GM04504 (cell line): ENCODE data around the gene CYSLTR1.
"Not testable (repeated sequence)": the region's sequence is repeated elsewhere in the genome, so short reads cannot be mapped to it uniquely, and the experiment has no call there.

ENCODE experiments used
- DNase-seq: peaks from one replicate; pipeline ENCODE4 v3.0.0-alpha.2; 2012; ENCODE audit warnings: low read depth

The CYSLTR1 gene, protein sequence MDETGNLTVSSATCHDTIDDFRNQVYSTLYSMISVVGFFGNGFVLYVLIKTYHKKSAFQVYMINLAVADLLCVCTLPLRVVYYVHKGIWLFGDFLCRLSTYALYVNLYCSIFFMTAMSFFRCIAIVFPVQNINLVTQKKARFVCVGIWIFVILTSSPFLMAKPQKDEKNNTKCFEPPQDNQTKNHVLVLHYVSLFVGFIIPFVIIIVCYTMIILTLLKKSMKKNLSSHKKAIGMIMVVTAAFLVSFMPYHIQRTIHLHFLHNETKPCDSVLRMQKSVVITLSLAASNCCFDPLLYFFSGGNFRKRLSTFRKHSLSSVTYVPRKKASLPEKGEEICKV

DNA sequence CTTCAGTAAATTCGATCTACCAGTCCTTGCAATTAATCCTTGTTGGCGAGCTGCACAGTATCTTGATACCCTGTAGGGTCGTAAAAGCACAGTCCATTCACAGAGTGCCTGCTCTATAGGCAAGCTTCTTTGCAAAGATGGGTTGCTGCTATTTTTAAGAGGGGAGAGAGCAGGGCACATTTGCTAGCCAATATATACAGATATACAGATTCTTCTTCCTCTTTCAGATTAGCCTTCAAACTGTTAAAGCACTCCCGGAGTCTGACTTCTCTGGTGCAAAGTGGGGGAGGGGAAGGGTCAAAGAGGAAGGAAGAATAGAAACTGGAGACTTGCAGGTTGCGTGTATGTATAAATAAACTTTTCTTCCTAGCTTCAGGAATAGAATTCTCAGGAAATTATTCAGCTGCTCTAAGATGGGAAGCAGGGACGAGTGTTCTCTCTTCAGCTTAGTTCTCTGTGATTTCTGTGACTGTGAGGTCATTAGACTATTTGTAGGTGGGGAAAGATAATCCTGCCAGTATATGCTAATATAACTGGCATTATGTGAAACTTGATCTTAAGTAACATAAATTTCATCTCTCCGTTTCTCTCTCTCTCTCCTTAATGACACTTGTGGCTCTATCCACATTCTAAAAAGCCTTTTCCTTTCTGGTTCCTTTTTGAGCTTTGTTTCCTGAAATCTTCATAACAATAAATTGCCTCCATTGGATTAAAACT is at the start of gene CYSLTR1:
CYSLTR1 (minus strand) TSS at position 242 of the 717 bp plus-strand sequence. CDS start 53,865 bp downstream, outside the sequence.
- no peak for DNase-seq

DNA sequence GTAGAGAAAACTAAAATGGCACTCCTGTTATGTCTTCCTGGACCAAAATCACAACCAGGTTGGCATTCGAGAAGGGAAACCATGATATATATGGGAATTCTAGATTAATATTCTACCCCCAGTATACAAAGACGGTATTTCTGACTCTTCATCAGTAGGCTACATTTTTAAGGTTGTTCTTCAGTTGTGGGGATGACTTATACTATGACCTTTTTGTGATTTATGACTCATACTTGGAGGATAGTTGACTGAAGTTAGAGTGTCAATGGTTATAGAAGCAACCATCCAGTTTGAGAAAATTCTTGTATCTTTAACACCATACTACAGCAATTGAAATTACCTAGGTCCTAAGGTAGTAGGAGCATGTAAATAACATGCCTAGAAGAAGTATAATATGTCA is 49.8 kb upstream of the CYSLTR1 start:
- DNase-seq = no peak

- peak; percentile 5 for DNase-seq
These were observed 48.5 kb upstream of the CYSLTR1 start for GRCh38 chrX:78375894-78376293.

DNA sequence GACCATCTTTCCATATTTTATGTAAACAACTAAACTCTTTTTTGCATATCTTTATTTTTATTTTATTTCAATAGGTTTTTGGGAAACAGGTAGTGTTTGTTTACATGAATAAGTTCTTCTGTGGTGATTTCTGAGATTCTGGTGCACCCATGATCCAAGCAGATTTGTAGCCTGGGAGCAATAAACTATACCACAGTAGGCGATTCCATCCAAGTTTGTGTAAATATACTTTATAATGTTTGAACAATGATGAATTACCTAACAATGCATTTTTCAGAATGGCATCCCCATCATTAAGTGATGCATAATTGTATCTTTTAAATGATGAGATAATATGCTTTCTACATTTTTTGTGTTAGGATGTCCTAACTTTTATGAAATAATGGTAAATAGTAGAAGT is 39.2 kb upstream of the CYSLTR1 start:
- no peak for DNase-seq

DNA sequence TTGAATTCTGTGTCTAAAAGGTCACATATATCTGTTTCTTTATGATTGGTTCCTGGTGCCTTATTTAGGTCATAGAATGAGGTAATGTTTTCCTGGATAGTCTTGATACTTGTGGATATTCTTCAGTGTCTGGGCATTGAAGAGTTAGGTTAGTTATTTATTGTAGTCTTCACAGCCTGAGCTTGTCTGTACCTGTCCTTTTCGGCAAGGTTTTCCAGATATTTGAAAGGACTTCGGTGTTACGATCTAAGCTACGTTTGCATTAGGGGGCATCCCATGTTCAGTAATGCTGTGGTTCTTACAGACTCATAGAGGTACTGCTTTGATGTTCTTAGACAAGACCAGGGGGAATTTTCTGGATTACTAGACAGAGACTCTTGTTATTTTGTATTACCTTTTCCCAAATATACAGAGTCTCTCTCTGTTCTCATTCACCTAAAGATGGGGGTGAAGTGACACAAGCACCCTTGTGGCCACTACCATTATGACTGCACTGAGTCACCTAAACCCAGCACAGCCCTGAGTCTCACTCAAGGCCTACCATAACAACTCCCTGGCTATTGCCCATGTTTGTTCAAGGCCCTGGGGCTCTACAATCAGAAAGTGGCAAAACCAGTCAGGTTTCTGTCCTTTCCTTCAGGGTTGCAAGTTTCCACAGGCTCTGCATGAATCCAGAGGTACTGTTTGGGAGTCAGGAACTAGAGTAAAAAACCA is 30.1 kb upstream of the CYSLTR1 start:
- DNase-seq = no peak

- DNase-seq = no peak
These were observed 6.1 kb upstream of the CYSLTR1 start for GRCh38 chrX:78333521-78333920.

- no peak for DNase-seq
These were observed 4.3 kb upstream of the CYSLTR1 start for GRCh38 chrX:78331708-78332107.

- DNase-seq = no peak
These were observed 3.1 kb upstream of the CYSLTR1 start for GRCh38 chrX:78330540-78330939.

DNA sequence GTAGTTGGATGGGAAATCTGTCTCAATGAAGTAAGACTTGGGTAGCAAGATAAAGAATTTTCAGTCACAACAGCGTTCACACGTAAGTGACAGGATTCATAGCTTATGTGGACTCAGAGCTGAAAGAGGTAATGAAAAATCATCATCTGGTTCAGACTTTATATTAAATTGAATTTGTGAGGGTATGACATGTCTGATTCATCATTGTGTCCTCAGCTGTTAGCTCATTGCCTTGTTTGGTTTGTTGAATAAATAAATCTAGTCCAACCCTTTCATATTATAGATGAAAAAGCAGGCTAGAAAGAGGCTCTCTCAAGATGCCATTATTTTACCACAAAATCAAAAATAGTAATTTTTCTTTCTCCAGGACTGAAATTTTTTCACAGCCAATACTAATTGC is 2.7 kb upstream of the CYSLTR1 start:
- DNase-seq = no peak

- DNase-seq = no peak
These were observed 2.1 kb upstream of the CYSLTR1 start for GRCh38 chrX:78329486-78329885.

DNA sequence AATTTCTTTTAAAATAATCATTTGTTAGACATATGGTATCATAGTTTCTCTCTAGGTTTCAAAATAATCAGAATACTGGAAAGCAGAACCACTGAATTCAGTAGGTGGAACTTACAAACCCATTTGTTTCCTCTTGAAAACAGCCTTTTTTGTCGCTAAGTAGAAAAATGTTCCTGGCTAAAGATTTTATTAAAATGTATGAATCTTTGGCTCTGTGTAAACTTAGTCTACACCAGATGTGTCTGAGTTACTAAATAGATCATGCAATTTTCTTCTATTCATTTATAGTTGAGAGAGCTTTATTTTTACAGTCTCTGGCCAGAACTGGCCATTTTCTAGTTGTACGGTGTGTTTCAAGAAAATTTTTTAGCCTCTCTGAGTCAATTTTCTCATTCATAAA is 1.0 kb downstream of the CYSLTR1 start:
- no peak for DNase-seq

DNA sequence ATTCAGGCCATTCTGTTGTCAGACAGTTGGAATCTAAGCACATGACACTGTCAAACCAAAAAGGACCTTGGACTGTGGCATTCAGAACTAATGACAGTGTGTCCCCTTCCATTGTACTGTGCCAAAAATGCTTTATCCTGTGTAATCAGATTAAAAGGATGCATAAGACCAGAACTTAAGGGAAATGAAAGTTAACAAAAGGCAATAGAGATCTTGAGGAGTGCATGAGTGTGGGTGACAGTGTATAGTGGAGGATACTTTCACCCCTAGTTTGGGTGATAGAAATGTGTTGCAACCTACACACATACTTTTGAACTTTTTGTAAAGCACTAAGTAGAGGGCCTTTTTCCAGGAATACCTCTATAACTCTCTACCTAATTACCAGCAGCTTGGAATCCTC is 4.5 kb downstream of the CYSLTR1 start:
- DNase-seq = no peak

DNA sequence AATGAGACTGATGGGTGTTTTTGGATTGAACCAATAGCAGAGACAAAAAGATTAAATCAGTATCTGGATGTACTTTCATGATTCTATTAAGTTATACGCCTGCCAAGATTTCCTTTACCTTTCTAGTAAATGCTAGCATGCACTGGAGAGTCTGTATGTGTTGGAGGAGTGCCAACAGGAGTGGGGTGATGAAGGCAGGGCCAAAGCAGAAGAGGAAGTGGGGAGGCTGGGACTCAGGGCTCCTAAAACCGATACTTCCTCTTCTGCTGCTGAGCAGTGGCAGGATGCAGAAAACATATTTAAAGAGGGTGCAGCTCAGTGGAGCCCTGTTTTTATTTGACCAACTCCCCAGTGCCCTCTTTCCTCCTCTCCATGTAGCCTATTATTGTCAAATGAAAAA is 5.6 kb downstream of the CYSLTR1 start:
- DNase-seq = no peak

GRCh38 chrX:78316265-78316664 is 11.1 kb downstream of the CYSLTR1 start:
- no peak for DNase-seq

DNA sequence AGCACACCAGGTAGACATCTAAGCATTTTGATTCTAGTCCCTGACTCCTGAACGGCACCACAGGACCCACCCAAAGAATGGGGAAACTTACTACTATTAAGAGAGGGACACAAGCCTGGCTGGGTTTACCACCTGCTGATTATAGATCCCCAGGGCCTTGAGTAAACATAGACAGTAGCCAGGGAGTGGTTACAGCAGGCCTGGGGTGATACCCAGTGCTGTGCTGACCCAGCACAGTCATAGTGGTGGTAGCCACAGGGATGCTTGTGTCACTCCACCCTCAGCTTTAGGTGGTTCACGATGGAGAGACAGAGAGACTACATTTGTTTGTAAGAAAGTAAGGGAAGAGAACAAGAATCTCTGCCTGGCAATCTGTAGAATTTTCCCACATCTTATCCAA is 11.7 kb downstream of the CYSLTR1 start:
- no peak for DNase-seq

DNA sequence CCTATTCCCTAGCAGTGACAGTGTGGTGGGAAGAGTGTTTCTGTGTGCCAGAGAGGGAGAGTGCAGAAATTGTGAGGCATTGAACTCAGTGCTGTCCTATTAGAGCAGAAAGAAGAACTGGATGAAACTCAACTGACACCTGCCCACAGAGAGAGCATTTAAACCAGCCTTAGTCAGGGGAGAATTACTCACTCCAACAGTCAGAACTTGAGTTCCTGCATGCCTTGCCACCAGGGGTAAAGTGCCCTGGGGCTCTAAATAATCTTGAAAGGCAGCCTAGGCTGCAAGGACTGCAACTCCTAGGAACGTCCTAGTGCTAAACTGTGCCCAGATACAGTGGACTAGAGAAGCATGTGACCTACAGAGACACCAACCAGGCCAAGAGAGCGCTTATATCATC is 12.8 kb downstream of the CYSLTR1 start:
- DNase-seq = no peak

DNA sequence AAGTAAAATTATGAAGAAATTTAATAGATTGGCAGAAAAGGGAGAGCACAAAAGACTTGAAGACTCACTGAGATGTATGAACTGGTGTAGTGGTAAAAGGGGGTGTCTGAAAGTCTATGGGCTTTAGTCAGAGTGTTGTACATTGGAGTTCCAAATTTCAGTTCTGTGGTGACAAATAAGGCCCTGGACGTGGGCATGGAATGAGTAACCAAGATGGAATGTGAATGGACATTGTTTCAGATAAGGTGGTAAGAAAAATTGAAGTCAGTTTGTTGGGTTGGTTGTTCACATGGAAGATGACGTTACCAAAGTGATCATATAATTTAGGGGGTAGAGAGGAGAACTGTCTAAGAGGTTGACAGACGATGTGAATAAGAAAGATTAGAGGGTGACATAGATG is 13.9 kb downstream of the CYSLTR1 start:
- DNase-seq = no peak

- no peak for DNase-seq
These were observed 19.7 kb downstream of the CYSLTR1 start for GRCh38 chrX:78307665-78308064.

- no peak for DNase-seq
These were observed 24.3 kb downstream of the CYSLTR1 start for GRCh38 chrX:78303086-78303485.

GRCh38 chrX:78300933-78301332 is 26.5 kb downstream of the CYSLTR1 start:
- not testable (repeated sequence) for DNase-seq

- DNase-seq = no peak
These were observed 43.9 kb downstream of the CYSLTR1 start for GRCh38 chrX:78283511-78283910.

GRCh38 chrX:78237127-78237526 is 90.3 kb downstream of the CYSLTR1 start:
- no peak for DNase-seq

DNA sequence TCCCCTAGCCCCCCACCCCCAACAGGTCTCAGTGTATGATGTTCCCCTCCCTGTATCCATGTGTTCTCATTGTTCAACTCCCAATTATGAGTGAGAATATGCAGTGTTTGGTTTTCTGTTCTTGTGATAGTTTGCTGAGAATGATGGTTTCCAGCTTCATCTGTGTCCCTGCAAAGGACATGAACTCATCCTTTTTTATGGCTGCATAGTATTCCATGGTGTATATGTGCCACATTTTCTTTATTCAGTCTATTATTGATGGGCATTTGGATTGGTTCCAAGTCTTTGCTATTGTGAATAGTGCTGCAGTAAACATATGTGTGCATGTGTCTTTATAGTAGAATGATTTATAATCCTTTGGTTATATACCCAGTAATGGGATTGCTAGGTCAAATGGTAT is 101.4 kb downstream of the CYSLTR1 start:
- not testable (repeated sequence) for DNase-seq
